HepG2 (cell line): ENCODE measurements around the gene GAL3ST3. TPM values are rescaled to one million over a fixed set of nuclear protein-coding genes. Genes with fewer than 3 reads are reported as not detected.

Experiments
- ATM ChIP-seq: fragments of 450-650 bp; IDR thresholded peaks from 2 replicates; pipeline ENCODE4 v1.7.1; 2017; ENCODE audit warnings: mild to moderate bottlenecking, borderline replicate concordance
- HINFP ChIP-seq: sonication (generic); formaldehyde crosslinking; IDR thresholded peaks from 2 replicates; pipeline ENCODE4 v1.4.0; 2020; ENCODE audit warnings: low read depth, mild to moderate bottlenecking, missing genetic modification reagents
- HNRNPUL1 ChIP-seq: fragments of 200-400 bp; formaldehyde crosslinking; IDR thresholded peaks from 2 replicates; pipeline ENCODE4 v1.6.1; 2017; ENCODE audit warnings: low read depth, mild to moderate bottlenecking, low read length, moderate library complexity
- IRF1 ChIP-seq: sonication (generic); formaldehyde crosslinking; IDR thresholded peaks from 2 replicates; pipeline ENCODE4 v1.4.0; 2020; ENCODE audit warnings: low read depth, mild to moderate bottlenecking, missing genetic modification reagents
- IRX3 ChIP-seq: sonication (generic); formaldehyde crosslinking; IDR thresholded peaks from 2 replicates; pipeline ENCODE4 v1.8.1; 2023; ENCODE audit warnings: mild to moderate bottlenecking, low read depth, missing genetic modification reagents, borderline replicate concordance
- MAFK ChIP-seq, 2 experiments: IDR thresholded peaks in 1 of 2; conservative IDR thresholded peaks in 1 of 2; 2 replicates each; pipeline ENCODE4 v1.6.1; 2011; ENCODE audit warnings: improper control_type of control experiment in 2 of 2, low read length in 2 of 2
- MAX ChIP-seq: IDR thresholded peaks from 2 replicates; pipeline ENCODE4 v1.6.1; 2012; ENCODE audit warnings: inconsistent platforms
- MLX ChIP-seq: IDR thresholded peaks from 2 replicates; pipeline ENCODE4 v1.6.1; 2016
- NR1H2 ChIP-seq: sonication (generic); formaldehyde crosslinking; IDR thresholded peaks from 2 replicates; pipeline ENCODE4 v1.8.1; 2022; ENCODE audit warnings: low read depth, missing genetic modification reagents, borderline replicate concordance
- NR3C1 ChIP-seq: sonication (generic); formaldehyde crosslinking; IDR thresholded peaks from 2 replicates; pipeline ENCODE4 v1.4.0; 2020; ENCODE audit warnings: missing genetic modification reagents
- REPIN1 ChIP-seq: sonication (generic); formaldehyde crosslinking; IDR thresholded peaks from 2 replicates; pipeline ENCODE4 v1.8.0; 2022; ENCODE audit warnings: missing genetic modification reagents, low read depth, mild to moderate bottlenecking, borderline replicate concordance
- RXRB ChIP-seq: IDR thresholded peaks from 2 replicates; pipeline ENCODE4 v1.6.1; 2016; ENCODE audit warnings: borderline replicate concordance, missing genetic modification reagents, missing compliant biosample characterization
- SKIL ChIP-seq: sonication (generic); formaldehyde crosslinking; IDR thresholded peaks from 2 replicates; pipeline ENCODE4 v1.8.0; 2022; ENCODE audit warnings: missing genetic modification reagents, mild to moderate bottlenecking, moderate library complexity, borderline replicate concordance
- SP1 ChIP-seq, 2 experiments: fragments of 450-650 bp in 1 of 2; sonication (generic) in 1 of 2; formaldehyde crosslinking in 1 of 2; IDR thresholded peaks; 2 replicates each; pipeline versions ENCODE4 v1.4.0 to v1.6.1; 2016 to 2020; ENCODE audit warnings: missing genetic modification reagents in 1 of 2
- TGIF2 ChIP-seq: IDR thresholded peaks from 2 replicates; pipeline ENCODE4 v1.6.1; 2016; ENCODE audit warnings: control low read depth, missing compliant biosample characterization
- XRCC5 ChIP-seq: fragments of 200-400 bp; formaldehyde crosslinking; optimal IDR thresholded peaks from 2 replicates; pipeline ENCODE3; 2017; ENCODE audit warnings: mild to moderate bottlenecking, low read length
- ZBTB33 ChIP-seq: sonication (generic); formaldehyde crosslinking; IDR thresholded peaks from 2 replicates; pipeline ENCODE4 v1.4.0; 2020; ENCODE audit warnings: missing genetic modification reagents
- ZNF143 ChIP-seq: sonication (generic); formaldehyde crosslinking; IDR thresholded peaks from 2 replicates; pipeline ENCODE4 v1.4.0; 2020; ENCODE audit warnings: missing genetic modification reagents
- ZNF160 ChIP-seq: sonication (generic); formaldehyde crosslinking; IDR thresholded peaks from 2 replicates; pipeline ENCODE4 v1.8.0; 2022; ENCODE audit warnings: mild to moderate bottlenecking, inconsistent platforms, missing genetic modification reagents
- ZNF30 ChIP-seq: sonication (generic); formaldehyde crosslinking; IDR thresholded peaks from 2 replicates; pipeline ENCODE4 v1.5.0; 2020; ENCODE audit warnings: mild to moderate bottlenecking, missing genetic modification reagents
- ZNF567 ChIP-seq: sonication (generic); formaldehyde crosslinking; IDR thresholded peaks from 2 replicates; pipeline ENCODE4 v1.8.1; 2023; ENCODE audit warnings: mild to moderate bottlenecking, missing genetic modification reagents, borderline replicate concordance
- ZSCAN25 ChIP-seq: sonication (generic); formaldehyde crosslinking; IDR thresholded peaks from 2 replicates; pipeline ENCODE4 v1.8.0; 2022; ENCODE audit warnings: mild to moderate bottlenecking, missing genetic modification reagents
- polyA plus RNA-seq, 8 experiments: library from polyadenylated mRNA; depleted of rRNA in 3 of 8; stranded (reverse) in 7 of 8; unstranded in 1 of 8; fragments of >200 nt; fragmentation: Illumina TruSeq in 4 of 8; extraction: Trizol in 4 of 8; gene quantifications; 2 replicates each; pipeline versions ENCODE4 v1.2.1 to v1.2.3, GENCODE V29; 2011 to 2016; ENCODE audit warnings: low read depth in 4 of 8, missing spikeins in 1 of 8, mixed read lengths in 1 of 8; ENCODE audit not compliant: insufficient read depth in 1 of 8
- total RNA-seq, 5 experiments: library from RNA; depleted of rRNA; stranded (reverse); fragments of >200 nt; fragmentation: Illumina TruSeq; extraction: Trizol; gene quantifications; 2 replicates each; pipeline ENCODE4 v1.2.3, GENCODE V29; 2016; ENCODE audit warnings: low read depth in 1 of 5

Gene GAL3ST3
- total and polyA plus RNA-seq, 2 of the 13 experiments (the other 11 are each of a cell fraction or from before 2014, with no cell fraction given): not detected

- no peak for TF ChIP-seq SKIL (CRISPR knock-in tag)
- peak; percentile 98 for TF ChIP-seq TGIF2 (CRISPR knock-in tag)
- TF ChIP-seq ATM: no peak
- no peak for TF ChIP-seq ZNF160 (CRISPR knock-in tag)
- peak; percentile 90 for TF ChIP-seq MAX
- TF ChIP-seq NR1H2 (CRISPR knock-in tag): no peak
- no peak for TF ChIP-seq MLX (CRISPR knock-in tag)
- no peak for TF ChIP-seq HNRNPUL1
- TF ChIP-seq ZBTB33: peak; percentile 61
- TF ChIP-seq IRX3 (CRISPR knock-in tag): no peak
- TF ChIP-seq IRF1 (CRISPR knock-in tag): no peak
- TF ChIP-seq ZSCAN25 (CRISPR knock-in tag): peak; percentile 81
- no peak for TF ChIP-seq SP1 (IDR thresholded peaks at IDR 0.05)
- peak; percentile 93 for TF ChIP-seq SP1 (CRISPR knock-in tag; IDR thresholded peaks at IDR 0.05)
- TF ChIP-seq RXRB (CRISPR knock-in tag): peak; percentile 43; the same call in 1 of the 2 replicates
- TF ChIP-seq ZNF30: peak; percentile 63; the same call in 1 of the 2 replicates
- no peak for TF ChIP-seq MAFK (conservative IDR thresholded peaks at IDR 0.05 in 1 of 2, IDR thresholded peaks at IDR 0.05 in 1 of 2; ENCODE audit: low read length in 2 of 2)
- TF ChIP-seq NR3C1 (CRISPR knock-in tag): no peak
- peak; percentile 75; the same call in 1 of the 2 replicates for TF ChIP-seq HINFP
- TF ChIP-seq ZNF567: 0 out of 2 replicates have a peak, but pooled peaks have one; percentile 45
- TF ChIP-seq ZNF143 (CRISPR knock-in tag): peak; percentile 78
- peak; percentile 99 for TF ChIP-seq XRCC5
- peak; percentile 84 for TF ChIP-seq REPIN1 (CRISPR knock-in tag)
These were observed 46.9 kb downstream of the GAL3ST3 start, which contains the start of the genes BANF1 and EIF1AD (continued) for GRCh38 chr11:66001942-66002647.
